ENCODE data around the gene PHF2. TPM values are rescaled to one million over a fixed set of nuclear protein-coding genes. Genes with fewer than 3 reads are reported as not detected.

Gene PHF2
- total and polyA plus RNA-seq, 2 of the 8 experiments (the other 6 are each of a cell fraction or from before 2014, with no cell fraction given): 3.4 to 9.4 TPM

DNA sequence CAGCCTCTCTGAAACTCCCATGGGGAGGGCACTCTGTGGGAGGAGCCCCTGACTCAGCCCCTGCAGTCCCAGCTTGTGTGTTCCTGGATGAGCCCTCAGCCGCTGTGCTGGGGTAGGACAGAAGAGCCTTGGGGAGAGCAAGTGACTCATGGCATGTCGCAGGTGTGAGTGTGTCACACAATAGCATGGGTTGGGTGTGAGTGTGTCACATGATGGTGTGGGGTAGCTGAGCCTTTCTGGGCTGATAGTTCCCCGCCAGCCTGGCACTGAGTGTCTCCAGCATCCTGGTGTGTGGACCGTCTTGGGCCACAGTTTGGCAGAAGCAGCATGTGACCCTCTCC, 83.4 kb downstream of the PHF2 start (continued):
- TF ChIP-seq, protein P1, sequence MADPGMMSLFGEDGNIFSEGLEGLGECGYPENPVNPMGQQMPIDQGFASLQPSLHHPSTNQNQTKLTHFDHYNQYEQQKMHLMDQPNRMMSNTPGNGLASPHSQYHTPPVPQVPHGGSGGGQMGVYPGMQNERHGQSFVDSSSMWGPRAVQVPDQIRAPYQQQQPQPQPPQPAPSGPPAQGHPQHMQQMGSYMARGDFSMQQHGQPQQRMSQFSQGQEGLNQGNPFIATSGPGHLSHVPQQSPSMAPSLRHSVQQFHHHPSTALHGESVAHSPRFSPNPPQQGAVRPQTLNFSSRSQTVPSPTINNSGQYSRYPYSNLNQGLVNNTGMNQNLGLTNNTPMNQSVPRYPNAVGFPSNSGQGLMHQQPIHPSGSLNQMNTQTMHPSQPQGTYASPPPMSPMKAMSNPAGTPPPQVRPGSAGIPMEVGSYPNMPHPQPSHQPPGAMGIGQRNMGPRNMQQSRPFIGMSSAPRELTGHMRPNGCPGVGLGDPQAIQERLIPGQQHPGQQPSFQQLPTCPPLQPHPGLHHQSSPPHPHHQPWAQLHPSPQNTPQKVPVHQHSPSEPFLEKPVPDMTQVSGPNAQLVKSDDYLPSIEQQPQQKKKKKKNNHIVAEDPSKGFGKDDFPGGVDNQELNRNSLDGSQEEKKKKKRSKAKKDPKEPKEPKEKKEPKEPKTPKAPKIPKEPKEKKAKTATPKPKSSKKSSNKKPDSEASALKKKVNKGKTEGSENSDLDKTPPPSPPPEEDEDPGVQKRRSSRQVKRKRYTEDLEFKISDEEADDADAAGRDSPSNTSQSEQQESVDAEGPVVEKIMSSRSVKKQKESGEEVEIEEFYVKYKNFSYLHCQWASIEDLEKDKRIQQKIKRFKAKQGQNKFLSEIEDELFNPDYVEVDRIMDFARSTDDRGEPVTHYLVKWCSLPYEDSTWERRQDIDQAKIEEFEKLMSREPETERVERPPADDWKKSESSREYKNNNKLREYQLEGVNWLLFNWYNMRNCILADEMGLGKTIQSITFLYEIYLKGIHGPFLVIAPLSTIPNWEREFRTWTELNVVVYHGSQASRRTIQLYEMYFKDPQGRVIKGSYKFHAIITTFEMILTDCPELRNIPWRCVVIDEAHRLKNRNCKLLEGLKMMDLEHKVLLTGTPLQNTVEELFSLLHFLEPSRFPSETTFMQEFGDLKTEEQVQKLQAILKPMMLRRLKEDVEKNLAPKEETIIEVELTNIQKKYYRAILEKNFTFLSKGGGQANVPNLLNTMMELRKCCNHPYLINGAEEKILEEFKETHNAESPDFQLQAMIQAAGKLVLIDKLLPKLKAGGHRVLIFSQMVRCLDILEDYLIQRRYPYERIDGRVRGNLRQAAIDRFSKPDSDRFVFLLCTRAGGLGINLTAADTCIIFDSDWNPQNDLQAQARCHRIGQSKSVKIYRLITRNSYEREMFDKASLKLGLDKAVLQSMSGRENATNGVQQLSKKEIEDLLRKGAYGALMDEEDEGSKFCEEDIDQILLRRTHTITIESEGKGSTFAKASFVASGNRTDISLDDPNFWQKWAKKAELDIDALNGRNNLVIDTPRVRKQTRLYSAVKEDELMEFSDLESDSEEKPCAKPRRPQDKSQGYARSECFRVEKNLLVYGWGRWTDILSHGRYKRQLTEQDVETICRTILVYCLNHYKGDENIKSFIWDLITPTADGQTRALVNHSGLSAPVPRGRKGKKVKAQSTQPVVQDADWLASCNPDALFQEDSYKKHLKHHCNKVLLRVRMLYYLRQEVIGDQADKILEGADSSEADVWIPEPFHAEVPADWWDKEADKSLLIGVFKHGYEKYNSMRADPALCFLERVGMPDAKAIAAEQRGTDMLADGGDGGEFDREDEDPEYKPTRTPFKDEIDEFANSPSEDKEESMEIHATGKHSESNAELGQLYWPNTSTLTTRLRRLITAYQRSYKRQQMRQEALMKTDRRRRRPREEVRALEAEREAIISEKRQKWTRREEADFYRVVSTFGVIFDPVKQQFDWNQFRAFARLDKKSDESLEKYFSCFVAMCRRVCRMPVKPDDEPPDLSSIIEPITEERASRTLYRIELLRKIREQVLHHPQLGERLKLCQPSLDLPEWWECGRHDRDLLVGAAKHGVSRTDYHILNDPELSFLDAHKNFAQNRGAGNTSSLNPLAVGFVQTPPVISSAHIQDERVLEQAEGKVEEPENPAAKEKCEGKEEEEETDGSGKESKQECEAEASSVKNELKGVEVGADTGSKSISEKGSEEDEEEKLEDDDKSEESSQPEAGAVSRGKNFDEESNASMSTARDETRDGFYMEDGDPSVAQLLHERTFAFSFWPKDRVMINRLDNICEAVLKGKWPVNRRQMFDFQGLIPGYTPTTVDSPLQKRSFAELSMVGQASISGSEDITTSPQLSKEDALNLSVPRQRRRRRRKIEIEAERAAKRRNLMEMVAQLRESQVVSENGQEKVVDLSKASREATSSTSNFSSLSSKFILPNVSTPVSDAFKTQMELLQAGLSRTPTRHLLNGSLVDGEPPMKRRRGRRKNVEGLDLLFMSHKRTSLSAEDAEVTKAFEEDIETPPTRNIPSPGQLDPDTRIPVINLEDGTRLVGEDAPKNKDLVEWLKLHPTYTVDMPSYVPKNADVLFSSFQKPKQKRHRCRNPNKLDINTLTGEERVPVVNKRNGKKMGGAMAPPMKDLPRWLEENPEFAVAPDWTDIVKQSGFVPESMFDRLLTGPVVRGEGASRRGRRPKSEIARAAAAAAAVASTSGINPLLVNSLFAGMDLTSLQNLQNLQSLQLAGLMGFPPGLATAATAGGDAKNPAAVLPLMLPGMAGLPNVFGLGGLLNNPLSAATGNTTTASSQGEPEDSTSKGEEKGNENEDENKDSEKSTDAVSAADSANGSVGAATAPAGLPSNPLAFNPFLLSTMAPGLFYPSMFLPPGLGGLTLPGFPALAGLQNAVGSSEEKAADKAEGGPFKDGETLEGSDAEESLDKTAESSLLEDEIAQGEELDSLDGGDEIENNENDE (IDR thresholded peaks at IDR 0.05; ENCODE audit: insufficient replicate concordance, low read length): no peak
- no peak for TF ChIP-seq FOSL1 (IDR thresholded peaks at IDR 0.05; ENCODE audit: insufficient read depth, low read depth, low read length)
- TF ChIP-seq POLR2A (IDR thresholded peaks at IDR 0.05; ENCODE audit: control extremely low read depth in 1 of 2, low read depth in 2 of 2, low read length in 2 of 2): no peak
- TF ChIP-seq, protein P2, sequence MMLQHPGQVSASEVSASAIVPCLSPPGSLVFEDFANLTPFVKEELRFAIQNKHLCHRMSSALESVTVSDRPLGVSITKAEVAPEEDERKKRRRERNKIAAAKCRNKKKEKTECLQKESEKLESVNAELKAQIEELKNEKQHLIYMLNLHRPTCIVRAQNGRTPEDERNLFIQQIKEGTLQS (IDR thresholded peaks at IDR 0.05; ENCODE audit: insufficient read depth, low read depth, low read length): no peak
- no peak for TF ChIP-seq ZNF274 (IDR thresholded peaks at IDR 0.05; ENCODE audit: borderline replicate concordance, extremely low read depth, low read length)
- no peak for TF ChIP-seq SRF (IDR thresholded peaks at IDR 0.05; ENCODE audit: low read depth, low read length)
- TF ChIP-seq TCF12 (IDR thresholded peaks at IDR 0.05; ENCODE audit: low read depth, low read length): no peak
- TF ChIP-seq RXRA (IDR thresholded peaks at IDR 0.05; ENCODE audit: insufficient read depth, low read depth, low read length): no peak
- TF ChIP-seq, protein P3, sequence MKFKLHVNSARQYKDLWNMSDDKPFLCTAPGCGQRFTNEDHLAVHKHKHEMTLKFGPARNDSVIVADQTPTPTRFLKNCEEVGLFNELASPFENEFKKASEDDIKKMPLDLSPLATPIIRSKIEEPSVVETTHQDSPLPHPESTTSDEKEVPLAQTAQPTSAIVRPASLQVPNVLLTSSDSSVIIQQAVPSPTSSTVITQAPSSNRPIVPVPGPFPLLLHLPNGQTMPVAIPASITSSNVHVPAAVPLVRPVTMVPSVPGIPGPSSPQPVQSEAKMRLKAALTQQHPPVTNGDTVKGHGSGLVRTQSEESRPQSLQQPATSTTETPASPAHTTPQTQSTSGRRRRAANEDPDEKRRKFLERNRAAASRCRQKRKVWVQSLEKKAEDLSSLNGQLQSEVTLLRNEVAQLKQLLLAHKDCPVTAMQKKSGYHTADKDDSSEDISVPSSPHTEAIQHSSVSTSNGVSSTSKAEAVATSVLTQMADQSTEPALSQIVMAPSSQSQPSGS (IDR thresholded peaks at IDR 0.05; ENCODE audit: low read length): no peak
- no peak for TF ChIP-seq KDM1A (IDR thresholded peaks at IDR 0.05; ENCODE audit: borderline replicate concordance, low read length)

All from H1 (cell line).